GM21717 (cell line): Measurements from ENCODE around the gene ERV3-1.
"Not testable (repeated sequence)": the region's sequence is repeated elsewhere in the genome, so short reads cannot be mapped to it uniquely, and the experiment has no call there.

Experiments used
- ATAC-seq: cut with Tn5 transposase; IDR thresholded peaks from one replicate; pipeline ENCODE4 v1.9.1; 2021; ENCODE audit warnings: mild to moderate bottlenecking, moderate library complexity; ENCODE audit not compliant: unreplicated experiment

The ERV3-1 gene, protein sequence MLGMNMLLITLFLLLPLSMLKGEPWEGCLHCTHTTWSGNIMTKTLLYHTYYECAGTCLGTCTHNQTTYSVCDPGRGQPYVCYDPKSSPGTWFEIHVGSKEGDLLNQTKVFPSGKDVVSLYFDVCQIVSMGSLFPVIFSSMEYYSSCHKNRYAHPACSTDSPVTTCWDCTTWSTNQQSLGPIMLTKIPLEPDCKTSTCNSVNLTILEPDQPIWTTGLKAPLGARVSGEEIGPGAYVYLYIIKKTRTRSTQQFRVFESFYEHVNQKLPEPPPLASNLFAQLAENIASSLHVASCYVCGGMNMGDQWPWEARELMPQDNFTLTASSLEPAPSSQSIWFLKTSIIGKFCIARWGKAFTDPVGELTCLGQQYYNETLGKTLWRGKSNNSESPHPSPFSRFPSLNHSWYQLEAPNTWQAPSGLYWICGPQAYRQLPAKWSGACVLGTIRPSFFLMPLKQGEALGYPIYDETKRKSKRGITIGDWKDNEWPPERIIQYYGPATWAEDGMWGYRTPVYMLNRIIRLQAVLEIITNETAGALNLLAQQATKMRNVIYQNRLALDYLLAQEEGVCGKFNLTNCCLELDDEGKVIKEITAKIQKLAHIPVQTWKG

DNA sequence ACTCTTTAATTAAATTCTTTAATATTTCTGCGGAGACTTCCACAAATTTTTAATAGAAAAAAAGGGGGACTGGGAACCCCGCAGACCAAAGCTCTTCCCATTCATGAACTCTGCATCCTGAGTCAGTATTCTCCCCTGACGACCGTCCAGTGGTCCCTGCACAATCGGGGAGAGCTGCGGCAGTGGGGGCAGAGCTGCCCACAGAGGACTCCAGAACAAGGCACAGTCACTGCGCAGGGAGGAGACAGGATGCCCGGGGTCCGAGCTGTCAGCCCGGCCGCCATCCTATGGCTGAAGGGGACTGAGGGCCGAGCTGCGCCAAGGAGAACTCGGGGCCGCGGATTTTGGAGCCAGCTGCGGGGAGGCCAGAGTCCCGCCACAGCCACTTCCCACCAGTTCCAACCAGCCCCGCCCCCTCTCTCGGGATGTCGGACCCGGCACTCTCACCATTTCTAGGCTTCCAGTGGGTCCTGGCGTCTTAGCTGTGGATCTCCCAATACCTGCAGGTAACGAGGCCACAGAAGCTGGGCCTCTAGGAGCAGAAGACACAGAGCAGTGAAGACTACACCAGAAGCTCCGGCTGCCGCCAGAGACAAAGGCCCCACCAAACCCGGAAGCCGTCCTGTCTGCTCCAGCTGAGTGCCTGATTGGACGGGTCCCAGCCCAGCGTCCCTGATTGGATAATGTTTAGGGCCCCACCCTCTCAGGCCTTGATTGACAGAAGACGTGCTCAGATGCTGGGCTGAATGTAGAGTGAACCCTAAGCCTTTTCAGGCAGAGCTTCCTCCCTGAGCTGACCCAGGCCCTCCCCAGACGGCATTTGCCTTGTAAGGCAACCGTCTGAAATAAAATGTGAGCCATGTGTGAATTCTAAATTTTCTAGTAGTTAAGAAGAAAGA is at the start of gene ERV3-1:
TSS of gene ERV3-1 (minus strand) at position 594 of the 899 bp plus-strand sequence. CDS start 13,661 bp downstream, outside the sequence.
- peak; percentile 100 for ATAC-seq

DNA sequence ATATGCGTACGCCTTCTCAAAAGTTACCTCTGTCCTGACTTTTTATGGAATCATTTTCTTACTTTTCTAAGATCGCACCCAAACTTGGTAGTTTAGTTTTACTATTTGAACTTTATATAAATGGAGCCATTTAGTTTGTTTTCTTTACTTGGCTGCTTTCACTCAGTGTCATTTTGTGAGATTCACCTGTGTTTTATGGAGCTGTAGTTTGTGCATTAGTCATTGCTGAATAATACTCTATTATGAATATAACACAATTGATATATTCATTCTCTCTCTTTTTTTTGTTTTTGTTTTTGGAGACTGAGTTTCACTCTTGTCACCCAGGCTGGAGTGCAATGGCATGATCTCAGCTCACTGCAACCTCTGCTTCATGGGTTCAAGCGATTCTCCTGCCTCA is 49.3 kb upstream of the ERV3-1 start:
- not testable (repeated sequence) for ATAC-seq

DNA sequence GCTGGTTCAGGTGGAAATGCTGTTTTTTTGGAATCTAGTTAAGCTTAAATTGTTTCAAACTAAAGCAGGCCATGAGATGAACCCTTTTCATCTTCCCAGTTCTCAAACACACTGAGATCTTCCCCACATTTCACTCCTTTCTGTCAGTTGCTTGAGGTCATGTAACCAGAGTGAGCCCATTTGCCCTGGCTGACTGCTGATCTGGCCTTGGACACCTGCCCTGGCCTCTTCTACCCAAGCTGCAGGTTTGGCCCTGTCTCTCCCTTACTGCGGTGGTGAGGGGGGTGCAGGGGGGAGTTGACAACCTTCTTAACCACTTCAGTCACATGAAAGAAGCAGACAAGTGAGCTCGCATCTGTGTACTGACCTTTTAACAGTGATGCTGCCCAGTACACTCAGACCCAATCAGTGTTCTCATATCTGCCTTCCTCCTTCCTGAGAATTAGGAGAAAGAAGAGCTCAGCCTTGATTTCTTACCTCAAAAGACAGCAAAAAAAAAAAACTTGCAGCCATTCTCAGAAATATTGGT is 48.0 kb upstream of the ERV3-1 start:
- not testable (repeated sequence) for ATAC-seq

DNA sequence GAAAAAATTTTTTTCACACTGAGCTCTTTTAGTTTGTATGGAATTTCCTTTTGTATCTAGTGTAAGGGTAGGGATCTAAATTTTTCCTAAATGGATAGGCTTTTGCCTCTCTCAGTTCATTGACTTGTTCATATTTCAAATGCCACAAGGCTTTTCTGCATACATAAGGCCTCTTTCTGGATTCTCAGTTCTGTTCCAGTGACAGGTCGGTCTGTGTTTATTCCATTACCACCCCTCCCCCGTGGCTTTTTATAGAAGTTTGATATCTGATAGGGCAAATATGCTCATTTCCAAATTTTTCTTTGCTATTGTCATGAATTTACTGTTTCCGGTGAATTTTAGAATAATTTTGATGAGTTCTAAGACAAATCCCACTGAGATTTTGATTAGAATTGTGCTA is 45.2 kb upstream of the ERV3-1 start:
- not testable (repeated sequence) for ATAC-seq

DNA sequence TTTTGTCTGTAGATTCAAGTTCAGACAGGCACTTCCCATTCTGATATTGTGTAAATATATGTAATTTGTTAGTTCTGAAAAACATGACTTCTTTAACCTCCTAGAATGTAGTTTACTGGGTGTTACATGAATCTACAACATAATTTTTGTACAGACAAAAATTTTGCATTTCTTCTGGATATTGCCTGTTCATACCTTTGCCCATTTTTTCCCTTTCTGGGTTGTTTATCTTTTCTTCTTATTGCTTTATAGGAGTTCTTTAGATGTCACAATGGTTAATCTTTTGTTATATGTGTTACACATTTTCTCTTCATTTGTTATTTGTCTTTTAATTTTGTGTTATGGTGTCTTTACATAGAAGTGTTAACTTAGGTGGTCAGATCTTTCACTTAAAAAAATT is 44.7 kb upstream of the ERV3-1 start:
- ATAC-seq: not testable (repeated sequence)

DNA sequence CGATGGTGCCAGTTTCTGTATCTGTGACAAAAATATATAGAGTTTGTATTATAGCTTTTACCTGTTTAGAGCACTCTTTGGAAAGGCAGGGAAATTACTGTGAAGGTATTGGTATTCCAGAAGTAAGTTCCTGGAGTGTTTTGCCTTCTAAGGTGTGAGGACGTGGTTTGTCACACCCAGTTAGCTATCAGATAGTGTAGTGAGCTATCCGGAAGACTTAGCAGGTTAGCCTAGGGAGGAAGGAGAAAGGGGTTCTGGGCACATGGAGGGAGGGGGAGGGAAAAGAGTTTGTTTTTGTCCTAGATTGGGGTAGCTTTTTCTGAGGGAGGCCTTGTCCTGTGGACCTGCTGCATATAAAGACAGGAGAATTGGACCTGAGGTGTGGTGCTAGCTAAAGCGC is 39.8 kb upstream of the ERV3-1 start:
- ATAC-seq: not testable (repeated sequence)

DNA sequence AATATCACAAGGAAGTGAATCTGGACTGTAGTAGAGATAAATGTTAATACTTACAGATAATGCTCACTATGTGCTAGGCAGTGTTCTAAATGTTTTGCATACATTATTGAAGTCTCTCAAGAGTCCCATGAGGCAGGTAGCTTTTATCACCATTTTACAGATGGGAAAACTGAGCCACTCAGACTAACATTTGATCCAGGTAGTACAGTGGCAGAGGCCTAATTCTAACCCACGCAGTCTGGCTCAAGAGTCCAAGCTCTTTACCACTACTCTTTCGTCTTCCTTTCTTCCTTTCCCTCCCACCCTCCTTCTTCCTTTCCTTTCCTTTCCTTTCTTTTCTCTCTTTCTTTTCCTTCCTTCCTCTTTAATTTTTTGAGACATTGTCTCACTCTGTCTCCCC is 39.1 kb upstream of the ERV3-1 start:
- not testable (repeated sequence) for ATAC-seq

DNA sequence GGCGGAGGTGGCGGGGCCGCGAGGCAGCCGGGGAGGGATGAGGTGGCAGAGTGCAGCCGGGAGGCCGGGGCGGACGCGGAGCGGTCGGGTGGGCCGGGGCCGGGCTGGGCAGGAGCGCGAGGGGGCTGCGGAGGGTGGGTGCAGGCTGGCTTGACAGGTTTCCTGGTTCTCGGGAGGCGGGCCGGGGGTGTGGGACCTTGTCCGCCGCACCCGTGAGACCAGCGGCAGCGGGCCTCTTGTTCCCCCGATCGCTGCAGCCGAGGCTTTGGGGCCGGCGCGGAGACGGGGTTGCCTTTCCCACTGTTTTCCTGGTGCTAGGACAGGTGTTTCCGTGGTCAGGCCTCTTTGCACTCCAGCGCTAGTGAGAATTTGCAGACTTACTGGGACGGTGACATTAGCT is 32.3 kb upstream of the ERV3-1 start:
- ATAC-seq: peak; percentile 24

DNA sequence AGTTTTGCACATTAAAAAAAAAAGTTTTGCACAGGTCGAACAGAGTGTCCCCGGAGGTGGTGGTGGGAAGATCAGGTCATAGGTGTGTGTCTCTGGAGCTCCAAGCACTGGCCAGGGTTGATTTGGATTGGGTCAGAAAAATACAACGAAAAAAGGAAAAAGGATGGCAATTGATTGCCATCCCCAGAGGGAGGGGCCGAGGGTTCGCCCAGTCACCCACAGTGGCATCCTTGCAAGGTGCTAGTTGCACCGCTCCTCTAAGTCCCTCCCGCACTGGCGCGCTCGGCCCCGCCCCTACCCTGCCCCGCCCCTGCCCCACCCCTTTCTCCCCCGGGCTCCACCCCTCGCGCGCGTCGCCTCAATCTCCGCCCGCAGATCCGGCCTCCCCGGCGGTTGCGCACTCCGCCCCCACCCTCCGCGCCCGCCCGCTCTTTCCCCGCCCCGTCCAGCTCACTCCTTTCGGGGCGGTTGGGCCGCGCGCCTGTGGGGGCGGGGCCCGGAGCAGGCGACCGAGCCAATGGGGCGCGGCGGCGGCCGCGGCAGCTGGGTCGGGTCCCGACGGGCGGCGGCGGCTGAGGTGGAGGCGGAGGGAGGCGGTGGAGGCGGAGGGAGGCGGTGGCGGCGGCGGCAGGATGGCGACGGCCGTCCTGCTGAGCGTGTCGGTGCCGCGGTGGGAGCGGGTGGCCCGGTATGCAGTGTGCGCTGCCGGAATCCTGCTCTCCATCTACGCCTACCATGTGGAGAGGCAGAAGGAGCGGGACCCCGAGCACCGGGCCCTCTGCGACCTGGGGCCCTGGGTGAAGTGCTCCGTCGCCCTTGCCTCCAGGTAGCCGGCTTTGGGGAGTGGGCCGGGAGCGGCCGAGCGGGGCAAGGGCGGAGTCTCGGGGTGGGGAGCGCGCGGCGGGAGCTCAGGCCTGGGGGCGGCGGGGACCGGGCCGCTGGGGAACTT is 31.5 kb upstream of the ERV3-1 start:
- peak; percentile 80 for ATAC-seq

DNA sequence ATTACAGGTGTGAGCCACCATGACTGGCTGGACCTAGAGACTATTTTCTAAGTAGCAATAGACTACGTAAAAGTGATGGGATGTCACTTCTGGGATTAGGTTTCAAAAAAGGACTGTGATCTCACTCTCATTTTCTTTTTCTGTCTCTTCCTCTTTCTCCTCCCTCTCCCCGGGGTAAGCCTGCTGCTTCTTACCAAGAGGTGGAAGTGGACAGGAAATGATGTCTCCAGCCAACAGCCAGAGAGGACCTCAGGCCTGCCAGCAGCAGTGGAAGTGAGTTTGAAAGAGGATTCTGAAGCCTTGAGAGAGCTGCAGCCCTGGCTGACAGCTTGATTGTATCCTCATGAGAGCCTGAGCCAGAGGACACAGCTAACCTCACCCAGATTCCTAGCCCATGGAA is 30.0 kb upstream of the ERV3-1 start:
- ATAC-seq: not testable (repeated sequence)

DNA sequence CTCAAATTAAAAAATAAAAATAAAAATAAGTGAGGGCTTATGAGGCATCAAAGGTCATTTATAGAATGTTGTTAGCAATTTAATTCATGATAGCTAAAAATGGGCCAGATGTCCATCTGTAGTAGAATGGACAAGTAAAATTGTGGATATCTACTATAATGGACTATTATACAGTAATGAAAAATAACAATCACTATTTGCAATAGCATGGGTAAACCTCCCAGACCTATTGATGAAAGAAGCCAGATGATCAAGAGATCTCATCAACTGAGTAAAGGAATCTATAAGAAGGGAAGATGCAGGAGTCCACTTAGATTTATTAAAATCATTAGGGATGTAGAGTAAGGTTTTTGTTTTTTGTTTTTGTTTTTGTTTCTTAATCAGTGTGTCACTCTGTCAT is 29.0 kb upstream of the ERV3-1 start:
- ATAC-seq: not testable (repeated sequence)

DNA sequence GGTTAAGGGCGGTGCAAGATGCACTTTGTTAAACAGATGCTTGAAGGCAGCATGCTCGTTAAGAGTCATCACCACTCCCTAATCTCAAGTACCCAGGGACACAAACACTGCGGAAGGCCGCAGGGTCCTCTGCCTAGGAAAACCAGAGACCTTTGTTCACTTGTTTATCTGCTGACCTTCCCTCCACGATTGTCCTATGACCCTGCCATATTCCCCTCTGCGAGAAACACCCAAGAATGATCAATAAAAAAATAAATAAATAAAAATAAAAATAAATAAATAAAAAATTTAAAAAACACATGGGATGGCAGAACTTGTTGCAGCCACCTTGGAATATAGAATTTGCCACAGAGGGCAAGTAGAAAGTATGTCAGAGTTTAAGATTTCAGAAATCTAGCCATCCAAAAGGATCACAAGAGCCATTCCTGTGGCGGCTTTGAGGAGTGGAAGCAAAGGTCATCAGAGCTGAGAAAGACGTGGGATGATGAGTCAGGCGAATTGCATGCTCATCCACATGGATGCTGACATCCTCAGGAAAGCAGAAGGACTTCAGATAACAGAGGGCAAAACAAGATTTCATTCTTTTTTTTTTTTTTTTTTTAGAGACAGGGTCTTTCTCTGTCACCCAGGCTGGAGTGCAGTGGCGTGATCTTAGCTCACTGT is 27.8 kb upstream of the ERV3-1 start:
- ATAC-seq: not testable (repeated sequence)

DNA sequence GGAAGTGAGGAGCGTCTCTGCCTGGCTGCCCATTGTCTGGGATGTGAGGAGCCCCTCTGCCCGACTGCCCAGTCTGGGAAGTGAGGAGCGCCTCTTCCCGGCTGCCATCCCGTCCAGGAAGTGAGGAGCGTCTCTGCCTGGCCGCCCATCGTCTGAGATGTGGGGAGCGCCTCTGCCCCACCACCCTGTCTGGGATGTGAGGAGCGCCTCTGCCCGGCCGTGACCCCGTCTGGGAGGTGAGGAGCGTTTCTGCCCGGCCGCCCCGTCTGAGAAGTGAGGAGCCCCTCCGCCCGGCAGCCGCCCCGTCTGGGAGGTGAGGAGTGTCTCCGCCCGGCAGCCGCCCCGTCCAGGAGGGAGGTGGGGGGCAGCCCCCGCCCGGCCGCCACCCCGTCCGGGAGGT is 26.9 kb upstream of the ERV3-1 start:
- ATAC-seq: not testable (repeated sequence)

DNA sequence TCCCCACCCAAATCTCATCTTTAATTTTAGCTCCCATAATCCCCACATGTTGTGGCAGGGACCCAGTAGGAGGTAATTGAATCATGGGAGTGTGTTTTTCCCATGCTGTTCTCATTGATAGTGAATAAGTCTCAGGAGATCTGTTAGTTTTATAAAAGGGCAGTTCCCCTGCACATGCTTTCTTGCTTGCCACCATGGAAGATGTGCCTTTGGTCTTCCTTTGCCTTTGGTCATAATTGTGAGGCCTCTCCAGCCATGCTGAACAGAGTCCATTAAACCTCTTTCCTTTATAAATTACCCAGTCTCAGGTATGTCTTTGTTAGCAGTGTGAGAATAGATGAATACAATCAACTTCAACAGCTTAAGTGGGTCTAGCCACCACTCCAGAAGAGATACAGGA is 18.5 kb upstream of the ERV3-1 start:
- ATAC-seq: not testable (repeated sequence)

DNA sequence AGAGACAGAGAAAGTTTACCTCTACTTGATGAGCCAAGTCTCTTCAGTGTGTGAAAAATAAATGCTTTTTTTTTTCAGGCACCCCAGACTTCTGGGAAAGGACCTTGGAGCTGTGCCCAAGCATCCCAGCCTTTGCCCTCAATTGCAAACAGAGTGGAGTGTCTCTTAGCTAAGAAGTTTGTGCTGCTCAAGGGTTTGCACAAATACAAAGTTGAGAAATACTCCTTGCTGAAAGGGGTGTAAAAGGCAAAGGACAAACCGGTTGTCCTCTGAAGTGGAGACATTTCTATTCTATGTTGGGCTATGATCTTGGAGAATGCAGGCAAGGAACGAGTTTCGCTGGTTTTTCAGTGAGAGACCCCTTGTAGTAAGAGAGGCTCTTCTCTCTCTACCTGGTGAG is 14.5 kb upstream of the ERV3-1 start:
- not testable (repeated sequence) for ATAC-seq

DNA sequence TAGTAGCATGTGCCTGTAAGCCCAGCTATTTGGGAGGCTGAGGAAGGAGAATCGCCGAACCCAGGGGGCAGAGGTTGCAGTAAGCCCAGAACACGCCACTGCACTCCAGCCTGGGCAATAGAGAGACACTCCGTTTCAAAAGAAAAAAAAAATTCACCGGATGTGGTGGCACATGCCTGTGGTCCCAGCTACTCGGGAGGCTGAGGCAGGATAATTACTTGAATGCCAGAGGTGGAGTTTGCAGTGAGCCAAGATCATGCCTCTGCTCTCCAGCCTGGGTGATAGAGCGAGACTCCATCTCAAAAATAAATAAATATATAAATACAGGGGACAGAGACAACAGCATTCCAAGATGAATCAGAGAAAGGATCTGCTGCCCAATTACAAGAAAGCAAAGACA is 3.4 kb upstream of the ERV3-1 start:
- not testable (repeated sequence) for ATAC-seq

DNA sequence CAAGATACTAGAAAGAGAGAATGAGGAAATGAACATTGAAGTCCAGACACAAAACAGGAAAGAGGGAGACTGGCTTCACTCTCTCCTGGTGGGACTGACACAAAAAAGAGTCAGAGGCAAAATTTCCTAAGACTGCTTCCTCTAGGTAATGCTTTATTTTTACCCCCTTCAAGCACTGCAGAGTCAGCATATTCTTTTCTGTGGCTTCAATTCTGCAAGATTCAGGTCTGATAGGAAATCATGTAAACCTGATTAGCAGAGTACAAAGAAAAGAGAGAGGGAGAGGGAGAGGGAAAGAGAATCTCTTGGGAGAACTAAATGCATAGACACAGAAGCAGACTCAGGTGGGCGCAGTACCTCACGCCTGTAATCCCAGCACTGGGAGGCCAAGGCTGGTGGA is 2.9 kb upstream of the ERV3-1 start:
- ATAC-seq: not testable (repeated sequence)

DNA sequence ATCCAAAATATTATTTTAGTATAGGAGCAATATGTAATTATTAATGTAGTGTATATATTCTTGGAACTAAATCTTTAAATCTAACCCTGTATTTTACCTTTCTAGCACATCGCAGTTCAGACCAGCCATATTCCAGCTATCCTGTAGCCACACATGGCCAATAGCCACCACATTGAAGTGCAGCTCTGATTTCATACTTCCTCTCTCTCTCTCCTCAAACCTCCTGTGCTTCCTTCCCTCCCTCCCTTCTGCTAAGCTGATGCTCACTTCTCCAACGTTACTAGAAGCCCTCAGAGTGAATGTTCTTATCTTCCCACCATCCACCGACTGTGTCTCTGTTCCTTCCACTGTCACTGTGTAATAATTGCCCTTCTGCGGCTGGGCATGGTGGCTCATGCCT is 549 bp upstream of the ERV3-1 start:
- not testable (repeated sequence) for ATAC-seq

DNA sequence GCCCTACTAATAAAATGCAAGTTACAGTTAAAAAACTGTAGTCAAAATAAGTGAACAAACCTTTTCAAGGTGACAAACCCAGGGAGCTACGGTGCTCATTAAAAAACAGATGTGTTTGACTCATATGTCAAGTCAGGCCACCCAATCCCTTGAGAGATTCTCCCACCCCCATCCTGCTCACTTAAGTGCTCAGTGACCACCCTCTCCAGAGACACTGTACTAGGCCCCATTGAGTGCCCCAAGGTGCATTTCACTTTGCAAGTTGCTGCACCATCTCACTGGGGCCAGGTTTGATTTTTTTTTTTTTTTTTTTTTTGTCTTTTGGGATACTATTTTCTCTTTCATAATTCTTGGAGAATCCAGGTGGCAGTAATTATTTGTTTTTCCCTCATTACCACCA is 1.9 kb downstream of the ERV3-1 start:
- no peak for ATAC-seq
